H4 (cell line): ENCODE data around the gene FBXO24. TPM values are rescaled to one million over a fixed set of nuclear protein-coding genes. Genes with fewer than 3 reads are reported as not detected.

ENCODE experiments used
- DNase-seq: peaks from one replicate; pipeline ENCODE4 v3.0.0-alpha.2; 2015; ENCODE audit warnings: low spot score
- total RNA-seq: library from RNA; depleted of rRNA; stranded (reverse); fragments of >200 nt; shearing (Covaris generic); gene quantifications from 2 replicates; pipeline ENCODE4 v1.2.3, GENCODE V29; 2014

Gene FBXO24
- total RNA-seq, 1 experiment from 2014 or later: 0.15 TPM

DNA sequence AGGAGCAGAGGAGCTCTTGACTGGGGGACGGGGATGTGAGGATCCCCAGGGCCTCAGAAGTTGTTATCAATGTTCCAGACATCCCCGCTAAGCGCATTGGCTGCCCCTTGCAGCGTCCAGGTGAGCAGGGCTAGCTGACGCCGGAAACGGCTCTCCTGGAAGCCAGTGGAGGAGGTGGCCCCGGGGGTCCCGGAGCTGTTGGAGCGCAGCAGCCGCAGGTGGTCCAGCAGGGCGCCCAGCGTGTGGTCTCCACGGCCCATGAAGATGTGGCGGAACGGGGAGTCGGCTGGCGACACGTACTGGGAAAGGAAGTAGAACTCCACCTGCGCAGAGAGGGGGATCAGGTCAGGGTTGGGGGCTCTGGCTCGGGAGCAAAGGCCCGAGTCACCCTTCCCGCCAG lies 34.7 kb downstream of the FBXO24 start:
- no peak for DNase-seq

DNA sequence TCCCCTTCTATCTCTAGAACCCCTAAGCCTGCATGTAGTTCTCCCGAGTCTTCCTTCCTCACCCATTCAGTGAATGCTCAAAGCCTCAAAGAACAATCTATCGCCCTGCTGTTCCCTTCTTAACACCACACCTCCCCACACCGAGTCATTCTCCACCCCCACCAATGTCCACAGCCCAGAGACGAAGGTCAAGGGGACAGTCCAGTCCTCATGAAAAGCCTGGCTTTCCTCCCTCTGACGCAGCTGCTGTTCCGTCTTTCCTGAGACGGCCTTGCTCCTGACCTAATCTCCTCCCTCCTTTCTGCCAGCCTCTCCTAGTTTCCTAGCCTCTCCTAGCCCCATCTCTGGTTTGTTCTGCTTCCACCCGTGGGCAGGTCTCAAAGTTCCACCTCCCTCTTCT lies 35.4 kb downstream of the FBXO24 start:
- DNase-seq: no peak

DNA sequence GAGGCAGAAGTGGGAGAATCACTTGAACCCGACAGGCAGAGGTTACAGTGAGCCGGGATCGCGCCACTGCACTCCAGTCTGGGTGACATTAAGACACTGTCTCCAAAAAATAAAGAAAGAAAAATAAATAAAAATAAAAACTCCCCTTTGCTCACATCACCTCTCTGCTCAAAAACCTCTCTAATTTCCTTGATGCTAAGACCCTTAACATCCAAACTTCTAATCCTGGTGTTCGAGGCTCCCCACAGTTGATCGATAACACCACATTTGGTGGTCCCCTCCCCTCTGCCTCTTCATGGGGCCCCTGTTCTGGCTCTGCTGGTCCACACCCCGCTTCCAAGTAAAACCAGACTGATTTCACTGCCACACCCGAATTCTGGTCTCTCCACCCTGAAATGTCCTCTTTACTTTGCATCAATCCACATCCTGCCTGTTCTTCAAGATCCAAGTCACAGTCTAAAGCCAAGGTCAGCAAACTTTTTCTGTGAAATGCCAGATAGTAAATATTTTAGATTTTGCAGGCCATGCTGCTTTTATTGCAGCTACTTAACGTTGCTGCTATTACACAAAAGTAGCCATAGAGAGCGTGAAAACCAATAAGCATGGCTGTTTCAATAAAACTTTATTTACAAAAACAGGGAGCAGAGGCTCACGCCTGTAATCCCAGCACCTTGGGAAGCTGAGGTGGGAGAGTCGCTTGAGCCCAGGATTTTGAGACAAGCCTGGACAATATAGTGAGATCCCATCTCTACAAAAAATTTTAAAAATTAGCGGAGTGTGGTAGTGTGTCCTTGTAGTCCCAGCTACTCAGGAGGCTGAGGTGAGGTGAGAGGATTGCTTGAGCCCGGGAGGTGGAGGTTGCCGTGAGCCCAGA lies 38.1 kb downstream of the FBXO24 start:
- no peak for DNase-seq

DNA sequence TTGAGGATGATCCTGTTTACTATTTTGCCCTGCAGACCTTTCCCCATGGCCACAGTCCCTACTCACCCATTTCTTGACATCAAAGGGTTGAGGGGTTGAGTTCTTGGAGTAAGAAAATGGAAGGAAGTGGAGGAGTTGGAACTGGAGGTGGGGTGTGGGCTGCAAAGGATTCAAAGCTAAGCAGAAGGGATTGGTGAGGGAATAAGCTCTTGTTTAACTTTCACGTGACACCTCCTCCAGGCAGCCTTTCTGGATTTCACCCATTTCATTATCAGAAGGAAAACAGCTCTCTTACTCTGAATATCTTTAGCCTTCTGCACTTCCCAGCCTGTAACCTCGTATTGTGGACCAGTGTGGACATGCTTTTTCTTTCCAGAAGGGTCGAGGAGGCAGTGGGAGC lies 39.9 kb downstream of the FBXO24 start:
- DNase-seq: no peak

DNA sequence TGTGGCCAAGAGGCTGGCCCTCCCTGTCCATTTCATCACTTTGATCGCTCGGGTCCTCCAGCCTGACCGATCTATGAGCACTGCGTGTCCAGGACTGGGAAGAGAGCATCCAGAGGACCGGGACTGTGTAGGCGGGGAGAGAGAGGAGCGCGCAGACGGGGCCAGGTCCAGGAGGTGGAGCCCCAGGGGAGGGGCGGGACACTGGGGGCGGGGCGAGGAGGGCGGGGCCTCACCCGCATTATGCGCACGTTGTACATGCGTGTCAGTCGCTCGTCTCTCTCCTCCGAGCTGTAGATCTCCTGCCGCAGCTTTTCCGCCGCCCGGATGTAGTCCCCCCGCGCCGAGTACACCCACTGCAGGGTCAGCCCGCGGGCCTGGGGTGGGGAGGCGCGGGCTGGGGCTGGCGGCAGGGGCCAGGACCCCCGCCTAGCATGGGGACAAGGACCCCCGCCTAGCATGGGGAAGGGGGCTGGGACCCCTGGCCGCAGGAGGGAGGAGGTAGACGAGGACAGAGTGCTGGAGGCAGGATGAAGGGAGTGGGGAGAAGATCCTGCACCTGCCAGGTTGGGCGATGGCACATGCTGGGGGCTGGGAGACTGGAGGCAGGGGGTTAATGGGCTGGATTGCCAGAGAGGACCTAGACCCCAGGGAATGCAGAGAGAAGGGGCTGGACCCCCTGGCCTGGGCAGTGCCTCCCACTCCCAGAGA lies 40.6 kb downstream of the FBXO24 start:
- DNase-seq: peak; percentile 78

DNA sequence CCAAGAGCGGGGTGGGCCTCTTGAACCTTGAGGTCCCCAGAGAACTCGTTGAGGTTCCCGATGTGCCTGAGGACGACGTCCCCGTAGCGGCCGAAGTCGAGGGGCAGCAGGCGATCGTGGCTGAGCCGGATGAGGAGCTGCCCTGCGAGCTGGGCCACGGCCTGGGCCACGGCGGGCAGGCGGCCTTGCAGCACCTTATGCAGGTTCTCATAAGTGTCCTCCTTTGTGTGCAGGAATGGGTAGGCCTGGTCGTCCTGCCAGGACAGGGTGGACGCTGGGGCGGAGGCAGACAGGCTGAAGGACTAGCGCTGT lies 41.1 kb downstream of the FBXO24 start:
- DNase-seq: no peak

DNA sequence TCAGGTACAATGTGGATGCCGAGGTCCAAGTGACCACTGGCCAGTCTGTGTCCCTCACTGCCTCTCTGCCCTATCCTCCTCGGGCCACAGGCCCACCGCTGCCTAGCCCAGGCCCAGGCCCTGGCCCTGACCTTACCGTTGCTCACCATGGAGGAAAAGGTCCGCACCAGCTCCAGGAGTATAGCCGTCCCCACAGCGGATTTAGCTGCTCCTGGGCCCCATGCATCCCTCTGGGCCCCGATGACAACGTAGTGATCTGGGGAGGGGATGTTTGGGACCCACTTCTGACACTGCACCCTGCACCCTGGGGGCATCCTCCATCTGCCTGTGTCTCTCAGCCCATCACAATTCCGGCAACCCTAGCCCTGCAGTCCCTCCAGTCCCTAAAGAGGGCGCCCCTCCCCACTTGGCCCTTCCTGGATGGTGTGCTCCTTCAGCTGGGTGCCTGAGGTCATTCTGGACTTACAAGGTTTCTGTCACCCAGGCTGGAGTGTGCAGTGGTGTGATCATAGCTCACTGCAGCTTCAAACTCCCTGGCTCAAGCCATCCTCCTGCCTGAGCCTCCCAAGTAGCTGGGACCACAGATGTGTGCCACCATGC lies 43.1 kb downstream of the FBXO24 start:
- peak; percentile 44 for DNase-seq

DNA sequence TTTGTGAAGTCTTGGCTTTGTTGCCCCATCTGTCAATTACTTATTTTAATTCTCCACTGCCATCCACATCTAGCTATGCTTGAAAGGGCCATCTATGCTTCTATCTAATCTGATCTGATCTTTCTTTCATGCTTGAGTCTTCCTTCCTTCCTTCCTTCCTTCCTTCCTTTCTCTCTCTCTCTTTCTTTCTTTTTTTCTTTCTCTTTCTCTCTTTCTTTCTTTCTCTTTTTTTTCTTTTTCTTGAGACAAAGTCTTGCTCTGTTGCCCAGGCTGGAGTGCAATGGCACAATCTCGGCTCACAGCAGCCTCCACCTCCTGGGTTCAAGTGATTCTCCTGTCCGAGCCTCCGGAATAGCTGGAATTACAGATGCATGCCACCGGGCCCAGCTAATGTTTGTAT lies 43.9 kb downstream of the FBXO24 start:
- no peak for DNase-seq

DNA sequence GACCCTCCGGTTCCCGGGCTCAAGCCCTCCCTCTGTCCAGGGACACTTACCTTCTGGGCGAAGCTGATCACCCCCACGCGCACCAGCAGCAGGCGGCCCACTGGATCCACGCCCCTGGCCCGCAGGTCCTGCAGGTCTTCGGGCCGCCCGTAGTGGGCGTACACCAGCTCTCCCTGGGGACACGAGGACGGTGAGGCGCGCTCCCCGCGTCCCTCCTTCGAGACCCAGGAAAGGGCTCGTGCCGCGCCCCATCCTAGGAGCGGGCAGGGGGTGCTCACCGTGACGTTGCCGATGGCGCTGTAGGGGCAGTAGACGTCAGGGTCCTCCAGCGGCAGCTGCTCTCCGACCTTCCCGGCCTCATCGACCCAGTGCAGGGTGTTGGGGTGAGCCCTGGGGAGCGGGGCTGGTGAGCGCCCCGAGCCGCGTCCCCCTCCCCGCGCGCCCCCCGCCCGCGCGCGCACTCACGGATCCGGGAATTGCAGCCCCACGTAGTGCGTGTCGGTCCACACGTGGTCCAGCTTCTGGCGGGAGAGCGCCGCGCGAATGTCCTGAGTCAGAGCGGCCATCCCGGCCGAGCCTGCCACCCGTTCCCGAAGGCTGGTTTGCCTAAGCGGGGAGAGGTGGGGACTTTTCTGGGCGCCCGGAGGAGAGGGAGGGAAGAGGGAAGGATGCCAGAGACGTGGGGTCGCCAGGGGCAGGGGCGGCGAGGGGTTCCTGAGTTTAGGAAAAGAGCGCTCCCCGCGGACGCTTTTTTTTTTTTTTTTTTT lies 47.0 kb downstream of the FBXO24 start:
- DNase-seq: no peak

DNA sequence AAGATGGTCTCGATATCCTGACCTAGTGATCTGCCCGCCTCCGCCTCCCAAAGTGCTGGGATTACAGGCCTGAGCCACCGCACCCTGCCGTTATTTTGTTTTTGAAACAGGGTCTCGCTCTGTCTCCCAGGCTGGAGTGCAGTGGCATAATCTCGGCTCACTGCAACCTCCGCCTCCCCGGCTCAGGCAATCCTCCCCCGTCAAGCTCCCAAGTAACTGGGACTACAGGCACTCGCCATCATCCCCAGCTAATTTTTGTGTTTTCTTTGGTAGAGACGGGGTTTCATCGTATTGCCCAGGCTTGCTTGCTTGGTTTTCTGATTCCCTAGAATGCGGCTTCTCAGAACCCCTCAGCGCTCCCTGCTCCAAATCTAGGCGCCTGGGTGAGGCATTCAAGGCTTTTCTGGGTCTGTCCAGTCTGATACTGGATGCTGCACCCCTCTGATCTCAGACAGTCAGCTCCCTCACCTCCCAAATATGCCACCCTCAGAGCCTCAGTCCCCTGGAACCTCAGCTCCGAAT lies 53.9 kb downstream of the FBXO24 start:
- no peak for DNase-seq

DNA sequence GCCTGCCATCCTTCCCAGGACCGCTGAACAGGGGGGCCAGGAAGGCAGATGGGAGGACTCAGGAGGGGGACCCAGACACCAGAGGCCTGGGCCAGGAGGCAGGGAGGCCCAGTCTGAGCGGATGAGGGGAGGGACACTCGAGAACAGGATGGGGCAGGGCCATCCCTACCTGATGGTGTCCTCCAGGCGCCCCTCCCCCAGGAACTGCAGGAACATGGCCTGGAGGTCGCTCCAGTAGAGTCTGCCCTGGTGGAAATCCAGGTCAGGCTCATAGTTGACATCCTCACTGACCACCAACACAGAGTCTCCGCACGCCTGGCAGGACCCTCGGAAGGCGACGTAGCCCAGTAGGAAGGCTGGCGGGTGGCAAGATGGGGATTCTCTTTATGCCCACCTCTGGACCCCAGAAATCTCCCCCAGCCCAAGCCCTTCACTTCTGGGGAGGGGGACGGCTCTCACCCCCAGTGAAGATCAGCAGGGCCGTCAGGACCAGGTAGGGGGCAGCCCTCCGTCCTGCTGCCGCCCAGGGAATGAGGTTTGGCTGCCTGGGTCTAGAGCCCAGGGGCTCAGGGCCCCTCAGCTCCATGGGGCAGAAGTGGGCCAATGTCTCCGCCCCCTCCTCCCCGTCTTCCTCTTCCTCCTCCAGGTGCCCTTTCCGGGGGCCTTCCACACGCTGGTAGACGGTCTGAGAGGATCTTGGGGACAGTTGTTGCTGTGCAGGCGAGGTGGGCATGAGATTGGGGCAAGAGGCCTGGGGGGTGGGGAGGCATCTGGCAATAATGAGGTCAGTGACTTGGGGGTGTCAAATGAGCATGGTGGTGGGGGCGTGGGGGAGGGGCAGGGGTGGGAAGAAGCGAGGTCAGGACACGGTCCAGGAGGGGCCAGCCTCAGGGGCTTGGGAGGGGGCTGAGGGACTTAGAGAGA lies 54.7 kb downstream of the FBXO24 start:
- DNase-seq: no peak

DNA sequence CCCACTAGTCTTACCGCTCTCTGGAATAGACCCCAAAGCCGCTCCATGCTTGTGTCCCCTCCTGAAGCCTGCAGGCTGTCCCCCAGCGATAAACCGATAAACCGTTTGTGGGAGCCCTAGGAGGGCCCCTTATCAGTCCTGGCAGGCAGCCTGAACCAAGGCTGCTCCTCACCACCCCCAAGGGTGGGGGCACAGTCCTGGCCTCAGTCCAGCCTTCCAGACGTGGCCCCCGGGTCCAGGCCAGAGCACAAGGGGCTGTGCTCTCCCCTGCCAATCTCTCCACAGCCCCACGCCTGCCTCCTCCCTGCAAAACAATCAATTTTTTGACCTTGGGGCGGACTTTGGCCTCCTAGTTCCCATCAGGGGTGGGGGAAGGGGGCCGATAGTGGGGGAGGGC lies 55.3 kb downstream of the FBXO24 start, which contains the start of gene TFR2:
TFR2 (minus strand) TSS at position 90 of the 397 bp plus-strand sequence; CDS start at position 47, 43 bp downstream.
- DNase-seq: no peak

DNA sequence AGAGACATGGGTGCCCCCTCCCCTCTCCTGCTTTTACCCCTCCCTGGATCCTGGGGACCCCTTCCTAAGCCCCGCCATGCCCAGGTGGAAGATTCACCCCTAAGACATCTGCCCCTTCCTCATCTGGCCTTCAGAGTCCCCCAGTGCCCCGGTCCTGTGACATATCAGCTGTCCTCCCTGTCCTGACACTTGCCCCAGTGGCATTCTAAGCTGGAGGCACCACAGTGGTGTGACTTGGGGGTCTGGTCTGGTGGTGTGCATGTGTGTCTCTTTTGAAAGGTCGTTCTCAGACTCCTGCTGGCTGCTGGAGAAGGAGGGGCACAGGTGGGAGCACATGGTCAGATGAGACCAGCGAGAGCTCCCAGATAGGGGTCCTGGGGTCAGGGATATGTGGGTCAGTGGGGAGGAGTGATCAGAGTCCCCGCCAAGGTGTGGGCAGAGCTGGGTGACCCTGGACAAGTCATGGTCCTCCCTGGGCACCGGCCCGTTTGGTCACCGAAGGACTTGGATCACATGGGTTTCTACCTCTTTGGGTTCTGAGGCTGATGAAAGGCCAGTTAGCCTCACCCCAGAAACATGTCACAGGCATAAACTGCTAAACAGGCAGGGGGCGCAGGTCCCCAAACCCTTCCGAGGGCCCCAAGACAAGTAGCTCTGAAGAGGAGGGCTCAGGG lies 55.9 kb downstream of the FBXO24 start:
- DNase-seq: no peak

DNA sequence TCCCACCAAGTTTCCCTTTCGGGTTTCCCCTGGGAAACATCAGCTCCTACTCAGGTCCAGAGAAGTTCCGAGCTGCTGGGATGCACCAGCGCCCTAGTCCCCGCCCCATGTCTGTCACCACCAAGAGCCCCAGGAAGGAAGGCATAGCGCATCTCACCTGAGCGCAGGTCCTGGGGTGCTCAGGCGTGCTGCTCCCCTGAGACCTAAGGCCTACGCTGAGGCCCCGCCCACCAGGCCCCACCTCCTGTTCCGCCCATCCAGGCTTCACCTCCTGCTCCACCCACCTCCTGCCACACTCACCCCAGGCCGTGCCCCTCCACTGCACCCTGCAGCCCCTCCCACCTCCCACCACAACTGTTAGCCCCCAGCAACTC lies 56.4 kb downstream of the FBXO24 start:
- DNase-seq: no peak

DNA sequence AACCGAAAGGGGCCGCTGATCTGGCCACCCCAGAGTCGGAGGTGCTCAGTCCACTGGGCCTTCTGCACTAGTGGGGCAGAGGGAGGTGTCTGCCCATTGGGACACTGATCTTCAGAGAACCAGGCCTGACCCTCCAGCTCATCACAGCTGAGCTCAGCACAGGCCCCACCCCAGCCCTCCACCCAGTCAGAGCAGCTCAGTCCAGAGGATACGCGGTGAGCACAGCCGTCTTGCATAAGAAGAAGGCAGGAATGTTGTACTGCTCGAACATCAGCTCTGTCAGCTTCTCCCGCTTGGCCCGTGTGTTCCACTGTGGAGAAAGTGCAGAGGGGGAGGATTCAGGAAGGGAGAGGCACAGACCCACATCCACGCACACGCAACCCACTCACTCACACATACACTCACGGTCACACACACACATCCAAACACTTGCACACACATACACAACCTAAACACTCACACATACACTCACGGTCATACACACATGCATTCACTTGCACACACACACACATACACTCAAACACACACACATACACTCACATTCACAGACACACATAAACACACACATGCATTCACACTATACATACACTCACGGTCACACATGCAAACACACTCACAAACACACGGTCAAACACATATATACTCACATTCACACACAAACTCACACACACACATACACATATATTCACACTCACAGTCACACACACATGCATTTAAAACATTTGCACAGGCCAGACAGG lies 63.9 kb downstream of the FBXO24 start:
- DNase-seq: no peak
